ENCODE data around the gene DMRTB1. TPM values are rescaled to one million over a fixed set of nuclear protein-coding genes. Genes with fewer than 3 reads are reported as not detected.

Gene DMRTB1
- total and polyA plus RNA-seq, 2 donors, result 0.02 TPM; not detected in 1

GRCh38 chr1:53460211-53460634 is 1.0 kb downstream of the DMRTB1 start:
- DNase-seq (ENCODE audit: low read depth in 6 of 9, low spot score in 9 of 9), result no peak
- WGBS, result 97% methylated on average over 25 of the region's 25 CpGs

GRCh38 chr1:53460666-53461322 is 1.6 kb downstream of the DMRTB1 start:
- H3K9me3 ChIP-seq (ENCODE audit: control insufficient read depth in 2 of 2, insufficient read depth in 1 of 2, low read length in 1 of 2), result no peaks in the 10 kb centered on the region
- H3K27ac ChIP-seq (ENCODE audit: low read depth in 1 of 2, low read length in 1 of 2), result no peak overlapping the region
- no peaks in the 10 kb centered on the region for H3K27me3 ChIP-seq (ENCODE audit: control insufficient read depth in 2 of 2, insufficient read depth in 1 of 2, low read length in 1 of 2)
- no peak overlapping the region for H3K4me3 ChIP-seq (ENCODE audit: low read length in 2 of 2)
- no peak for DNase-seq (ENCODE audit: low read depth in 6 of 9, low spot score in 9 of 9)
- no peaks in the 10 kb centered on the region for H3K4me1 ChIP-seq (ENCODE audit: control insufficient read depth in 2 of 2, insufficient read depth in 2 of 2, low read length in 2 of 2)
- no peaks in the 10 kb centered on the region for H3K36me3 ChIP-seq (ENCODE audit: control insufficient read depth in 2 of 2, insufficient read depth in 2 of 2, low read length in 1 of 2)
- WGBS, result 96% methylated on average over 29 of the region's 29 CpGs

More at GRCh38 chr1:53460211-53460634, 1.0 kb downstream of the DMRTB1 start:
- H3K27me3 ChIP-seq (ENCODE audit: control insufficient read depth in 2 of 2, insufficient read depth in 1 of 2, low read length in 1 of 2), result no peaks in the 10 kb centered on the region
- H3K36me3 ChIP-seq (ENCODE audit: control insufficient read depth in 2 of 2, insufficient read depth in 2 of 2, low read length in 1 of 2), result no peaks in the 10 kb centered on the region
- H3K27ac ChIP-seq (ENCODE audit: low read depth in 1 of 2, low read length in 1 of 2), result no peak overlapping the region
- H3K4me1 ChIP-seq (ENCODE audit: control insufficient read depth in 2 of 2, insufficient read depth in 2 of 2, low read length in 2 of 2), result no peaks in the 10 kb centered on the region
- H3K9me3 ChIP-seq (ENCODE audit: control insufficient read depth in 2 of 2, insufficient read depth in 1 of 2, low read length in 1 of 2), result no peaks in the 10 kb centered on the region
- no peak overlapping the region for H3K4me3 ChIP-seq (ENCODE audit: low read length in 2 of 2)

GRCh38 chr1:53461323-53462044 is 2.3 kb downstream of the DMRTB1 start:
- Histone ChIP-seq H3K27ac (ENCODE audit: low read depth in 1 of 2, low read length in 1 of 2) (no peak overlapping the region), H3K4me3 (ENCODE audit: low read length in 2 of 2) (no peak overlapping the region), H3K36me3 (ENCODE audit: control insufficient read depth in 2 of 2, insufficient read depth in 2 of 2, low read length in 1 of 2) (no peaks in the 10 kb centered on the region), H3K9me3 (ENCODE audit: control insufficient read depth in 2 of 2, insufficient read depth in 1 of 2, low read length in 1 of 2) (no peaks in the 10 kb centered on the region), H3K27me3 (ENCODE audit: control insufficient read depth in 2 of 2, insufficient read depth in 1 of 2, low read length in 1 of 2) (no peaks in the 10 kb centered on the region), H3K4me1 (ENCODE audit: control insufficient read depth in 2 of 2, insufficient read depth in 2 of 2, low read length in 2 of 2) (no peaks in the 10 kb centered on the region)
- no peak for DNase-seq (ENCODE audit: low read depth in 6 of 9, low spot score in 9 of 9)
- WGBS, result 97% methylated on average over 25 of the region's 25 CpGs

GRCh38 chr1:53462193-53462592 is 3.0 kb downstream of the DMRTB1 start:
- 97% methylated on average over 6 of the region's 6 CpGs for WGBS
- Histone ChIP-seq H3K4me3 (ENCODE audit: low read length in 2 of 2) (no peak overlapping the region), H3K9me3 (ENCODE audit: control insufficient read depth in 2 of 2, insufficient read depth in 1 of 2, low read length in 1 of 2) (no peaks in the 10 kb centered on the region), H3K27ac (ENCODE audit: low read depth in 1 of 2, low read length in 1 of 2) (no peak overlapping the region), H3K4me1 (ENCODE audit: control insufficient read depth in 2 of 2, insufficient read depth in 2 of 2, low read length in 2 of 2) (no peaks in the 10 kb centered on the region), H3K36me3 (ENCODE audit: control insufficient read depth in 2 of 2, insufficient read depth in 2 of 2, low read length in 1 of 2) (no peaks in the 10 kb centered on the region), H3K27me3 (ENCODE audit: control insufficient read depth in 2 of 2, insufficient read depth in 1 of 2, low read length in 1 of 2) (no peaks in the 10 kb centered on the region)
- no peak for DNase-seq (ENCODE audit: low read depth in 6 of 9, low spot score in 9 of 9)

- 89% methylated on average over 11 of the region's 11 CpGs for whole genome bisulfite sequencing
These were observed 3.7 kb downstream of the DMRTB1 start for GRCh38 chr1:53462769-53463501.

GRCh38 chr1:53463961-53464899 is 5.0 kb downstream of the DMRTB1 start:
- no peaks in the 10 kb centered on the region for H3K9me3 ChIP-seq (ENCODE audit: control insufficient read depth in 2 of 2, insufficient read depth in 1 of 2, low read length in 1 of 2)
- 91% methylated on average over 24 of the region's 24 CpGs for WGBS
- no peaks in the 10 kb centered on the region for H3K36me3 ChIP-seq (ENCODE audit: control insufficient read depth in 2 of 2, insufficient read depth in 2 of 2, low read length in 1 of 2)
- no peaks in the 10 kb centered on the region for H3K27me3 ChIP-seq (ENCODE audit: control insufficient read depth in 2 of 2, insufficient read depth in 1 of 2, low read length in 1 of 2)
- H3K27ac ChIP-seq (ENCODE audit: low read depth in 1 of 2, low read length in 1 of 2), result no peak overlapping the region
- H3K4me1 ChIP-seq (ENCODE audit: control insufficient read depth in 2 of 2, insufficient read depth in 2 of 2, low read length in 2 of 2), result no peaks in the 10 kb centered on the region
- DNase-seq (ENCODE audit: low read depth in 6 of 9, low spot score in 9 of 9), result no peak
- no peak overlapping the region for H3K4me3 ChIP-seq (ENCODE audit: low read length in 2 of 2)

More at GRCh38 chr1:53462769-53463501, 3.7 kb downstream of the DMRTB1 start:
- Histone ChIP-seq H3K9me3 (ENCODE audit: control insufficient read depth in 2 of 2, insufficient read depth in 1 of 2, low read length in 1 of 2) (no peaks in the 10 kb centered on the region), H3K4me3 (ENCODE audit: low read length in 2 of 2) (no peak overlapping the region), H3K36me3 (ENCODE audit: control insufficient read depth in 2 of 2, insufficient read depth in 2 of 2, low read length in 1 of 2) (no peaks in the 10 kb centered on the region), H3K27me3 (ENCODE audit: control insufficient read depth in 2 of 2, insufficient read depth in 1 of 2, low read length in 1 of 2) (no peaks in the 10 kb centered on the region), H3K4me1 (ENCODE audit: control insufficient read depth in 2 of 2, insufficient read depth in 2 of 2, low read length in 2 of 2) (no peaks in the 10 kb centered on the region), H3K27ac (ENCODE audit: low read depth in 1 of 2, low read length in 1 of 2) (no peak overlapping the region)
- no peak for DNase-seq (ENCODE audit: low read depth in 6 of 9, low spot score in 9 of 9)

GRCh38 chr1:53465023-53465957 is 6.1 kb downstream of the DMRTB1 start:
- WGBS, result 62% methylated on average over 4 of the region's 4 CpGs
- H3K4me1 ChIP-seq (ENCODE audit: control insufficient read depth in 2 of 2, insufficient read depth in 2 of 2, low read length in 2 of 2), result no peaks in the 10 kb centered on the region
- H3K4me3 ChIP-seq (ENCODE audit: low read length in 2 of 2), result no peak overlapping the region
- DNase-seq (ENCODE audit: low read depth in 6 of 9, low spot score in 9 of 9), result no peak
- no peaks in the 10 kb centered on the region for H3K9me3 ChIP-seq (ENCODE audit: control insufficient read depth in 2 of 2, insufficient read depth in 1 of 2, low read length in 1 of 2)
- no peaks in the 10 kb centered on the region for H3K36me3 ChIP-seq (ENCODE audit: control insufficient read depth in 2 of 2, insufficient read depth in 2 of 2, low read length in 1 of 2)
- H3K27me3 ChIP-seq (ENCODE audit: control insufficient read depth in 2 of 2, insufficient read depth in 1 of 2, low read length in 1 of 2), result peaks cover 0 to 2% of the 10 kb centered on the region in 2 donors
- H3K27ac ChIP-seq (ENCODE audit: low read depth in 1 of 2, low read length in 1 of 2), result no peak overlapping the region

GRCh38 chr1:53467391-53467790 is 8.2 kb downstream of the DMRTB1 start:
- DNase-seq (ENCODE audit: low read depth in 6 of 9, low spot score in 9 of 9), result no peak
- no peaks in the 10 kb centered on the region for H3K36me3 ChIP-seq (ENCODE audit: control insufficient read depth in 2 of 2, insufficient read depth in 2 of 2, low read length in 1 of 2)

More at GRCh38 chr1:53467391-53467790, 8.2 kb downstream of the DMRTB1 start:
- Histone ChIP-seq H3K27ac (ENCODE audit: low read depth in 1 of 2, low read length in 1 of 2) (no peak overlapping the region), H3K9me3 (ENCODE audit: control insufficient read depth in 2 of 2, insufficient read depth in 1 of 2, low read length in 1 of 2) (no peaks in the 10 kb centered on the region), H3K4me3 (ENCODE audit: low read length in 2 of 2) (no peak overlapping the region), H3K4me1 (ENCODE audit: control insufficient read depth in 2 of 2, insufficient read depth in 2 of 2, low read length in 2 of 2) (no peaks in the 10 kb centered on the region), H3K27me3 (ENCODE audit: control insufficient read depth in 2 of 2, insufficient read depth in 1 of 2, low read length in 1 of 2) (peaks cover 0 to 2% of the 10 kb centered on the region in 2 donors)

All from thymus (tissue), 11 donors.